ENCODE measurements around the gene PKLR. TPM values are rescaled to one million over a fixed set of nuclear protein-coding genes. Genes with fewer than 3 reads are reported as not detected.

PKLR gene
- under 1 TPM; 0.25 to 0.87 TPM for total RNA-seq
- polyA plus RNA-seq (ENCODE audit: insufficient read depth, low read depth, low replicate concordance): 2.0 TPM
- long read RNA-seq, donor 1, partial matches to known transcripts: 1,294 of 1,833 reads
- long read RNA-seq, donor 1, other reads (novel, unspliced or antisense): 539 of 1,833 reads
- long read RNA-seq, donor 2, partial matches to known transcripts: 1,116 of 1,241 reads
- long read RNA-seq, donor 2, other reads (novel, unspliced or antisense): 125 of 1,241 reads

- TF ChIP-seq, protein P1, sequence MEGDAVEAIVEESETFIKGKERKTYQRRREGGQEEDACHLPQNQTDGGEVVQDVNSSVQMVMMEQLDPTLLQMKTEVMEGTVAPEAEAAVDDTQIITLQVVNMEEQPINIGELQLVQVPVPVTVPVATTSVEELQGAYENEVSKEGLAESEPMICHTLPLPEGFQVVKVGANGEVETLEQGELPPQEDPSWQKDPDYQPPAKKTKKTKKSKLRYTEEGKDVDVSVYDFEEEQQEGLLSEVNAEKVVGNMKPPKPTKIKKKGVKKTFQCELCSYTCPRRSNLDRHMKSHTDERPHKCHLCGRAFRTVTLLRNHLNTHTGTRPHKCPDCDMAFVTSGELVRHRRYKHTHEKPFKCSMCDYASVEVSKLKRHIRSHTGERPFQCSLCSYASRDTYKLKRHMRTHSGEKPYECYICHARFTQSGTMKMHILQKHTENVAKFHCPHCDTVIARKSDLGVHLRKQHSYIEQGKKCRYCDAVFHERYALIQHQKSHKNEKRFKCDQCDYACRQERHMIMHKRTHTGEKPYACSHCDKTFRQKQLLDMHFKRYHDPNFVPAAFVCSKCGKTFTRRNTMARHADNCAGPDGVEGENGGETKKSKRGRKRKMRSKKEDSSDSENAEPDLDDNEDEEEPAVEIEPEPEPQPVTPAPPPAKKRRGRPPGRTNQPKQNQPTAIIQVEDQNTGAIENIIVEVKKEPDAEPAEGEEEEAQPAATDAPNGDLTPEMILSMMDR (IDR thresholded peaks at IDR 0.05): no peak
- no peak for TF ChIP-seq POLR2A (IDR thresholded peaks at IDR 0.05)
- no peaks in the 10 kb centered on the region for H3K4me1 ChIP-seq
- no peak for DNase-seq
- no peaks in the 10 kb centered on the region for H3K27me3 ChIP-seq
- no peaks in the 10 kb centered on the region for H3K9me3 ChIP-seq
- no peak within 1 kb of the TSS for H3K27ac ChIP-seq
- no peak within 1 kb of the TSS for H3K4me3 ChIP-seq
- no peaks in the 10 kb centered on the region for H3K36me3 ChIP-seq (ENCODE audit: low read depth, missing control alignments)
- whole genome bisulfite sequencing, 2 donors: 82 to 83% methylated on average over 5 of the region's 5 CpGs
- intact Hi-C loops (cut with DNase I; ENCODE audit: low total_unique reads): no loop called here
Observed at GRCh38 chr1:155301342-155301841, at the start of gene PKLR. Gene PKLR, minus strand, starts transcription at chr1:155301438. Its CDS starts 43 bp downstream, at chr1:155301395.

DNA sequence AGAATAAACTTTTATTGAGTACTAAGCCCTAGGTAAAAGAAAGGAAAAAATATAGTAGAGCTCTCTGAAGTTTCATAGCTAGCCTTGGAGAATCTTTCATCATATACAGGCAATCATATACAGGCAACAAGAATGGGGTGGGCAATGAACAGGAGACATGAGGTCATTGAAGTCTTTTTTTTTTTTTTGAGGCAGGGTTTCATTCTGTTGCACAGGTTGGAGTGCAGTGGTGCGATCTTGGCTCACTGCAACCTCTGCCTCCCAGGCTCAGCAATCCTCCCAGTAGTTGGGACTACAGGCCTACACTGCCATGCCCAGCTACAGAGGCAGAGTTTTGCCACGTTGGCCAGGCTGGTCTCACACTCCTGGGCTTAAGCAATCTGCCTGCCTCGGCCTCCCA, 41.6 kb upstream of the PKLR start:
- H3K27me3 ChIP-seq: no peaks in the 10 kb centered on the region
- intact Hi-C loops (cut with DNase I; ENCODE audit: low total_unique reads): no loop called here

DNA sequence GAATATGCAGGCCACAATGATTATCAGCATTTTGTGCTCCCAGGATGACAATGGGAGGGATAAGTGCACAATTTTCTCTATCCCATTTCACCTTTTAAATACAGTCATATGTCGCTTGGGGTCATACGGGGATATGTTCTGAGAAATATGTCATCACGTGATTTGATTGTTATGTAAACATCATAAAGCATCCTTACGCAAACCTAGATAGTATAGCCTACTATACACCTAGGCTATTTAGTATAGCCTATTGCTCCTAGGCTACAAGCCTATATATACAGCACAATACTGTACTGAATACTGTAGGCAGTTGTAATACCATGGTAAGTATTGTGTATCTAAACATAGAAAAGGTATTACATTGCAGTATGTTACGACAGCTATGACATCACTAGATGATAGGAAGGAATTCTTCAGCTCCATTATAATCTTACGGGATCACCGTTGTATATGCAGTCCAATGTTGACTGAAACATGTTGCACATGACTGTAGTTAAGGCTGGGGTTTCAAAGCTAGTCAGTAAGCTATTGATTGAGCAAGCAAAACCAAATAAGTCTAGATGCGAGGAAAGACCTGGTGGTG, 38.4 kb upstream of the PKLR start:
- no peaks in the 10 kb centered on the region for H3K4me1 ChIP-seq
- 89 to 95% methylated on average over 8 of the region's 8 CpGs for WGBS, 2 donors
- no peak overlapping the region for H3K4me3 ChIP-seq
- H3K27me3 ChIP-seq: no peaks in the 10 kb centered on the region
- no peaks in the 10 kb centered on the region for H3K9me3 ChIP-seq
- no peak for DNase-seq
- no peak for TF ChIP-seq POLR2A (IDR thresholded peaks at IDR 0.05)
- TF ChIP-seq, protein P1 (IDR thresholded peaks at IDR 0.05): no peak
- H3K27ac ChIP-seq: no peak overlapping the region
- H3K36me3 ChIP-seq (ENCODE audit: low read depth, missing control alignments): no peaks in the 10 kb centered on the region
- intact Hi-C loops (cut with DNase I; ENCODE audit: low total_unique reads): no loop called here

More for the DNA sequence above, 41.6 kb upstream of the PKLR start:
- no peak overlapping the region for H3K27ac ChIP-seq
- H3K4me3 ChIP-seq: no peak overlapping the region
- H3K36me3 ChIP-seq (ENCODE audit: low read depth, missing control alignments): no peaks in the 10 kb centered on the region
- H3K9me3 ChIP-seq: no peaks in the 10 kb centered on the region
- DNase-seq: no peak
- 83 to 93% methylated on average over 3 of the region's 3 CpGs for WGBS, 2 donors
- H3K4me1 ChIP-seq: no peaks in the 10 kb centered on the region
- TF ChIP-seq, protein P1 (IDR thresholded peaks at IDR 0.05): no peak
- TF ChIP-seq POLR2A (IDR thresholded peaks at IDR 0.05): no peak

DNA sequence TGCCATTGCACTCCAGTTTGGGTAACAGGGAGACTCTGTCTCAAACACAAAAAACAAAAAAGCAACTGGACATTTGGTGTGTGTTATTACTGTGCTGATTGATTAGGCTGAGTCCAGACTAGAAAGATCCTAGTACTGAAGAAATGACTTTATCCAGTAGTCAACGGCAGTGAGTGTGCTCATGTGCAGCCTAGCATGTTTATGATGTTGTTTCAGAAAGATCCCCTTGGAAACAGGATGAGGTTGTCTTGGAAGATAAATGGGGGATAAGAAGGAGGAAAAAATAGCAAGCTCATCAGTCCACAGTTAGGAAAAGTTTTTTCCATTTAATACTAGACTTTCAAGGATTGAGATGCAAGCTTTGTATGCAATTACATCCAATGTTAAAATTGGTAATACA, 33.7 kb upstream of the PKLR start:
- H3K9me3 ChIP-seq: no peaks in the 10 kb centered on the region
- no peak for TF ChIP-seq POLR2A (IDR thresholded peaks at IDR 0.05)
- TF ChIP-seq, protein P1 (IDR thresholded peaks at IDR 0.05): no peak
- no peak overlapping the region for H3K4me3 ChIP-seq
- no peak for DNase-seq
- H3K27me3 ChIP-seq: no peaks in the 10 kb centered on the region
- H3K4me1 ChIP-seq: no peaks in the 10 kb centered on the region
- 55 to 60% methylated on average over 1 of the region's 1 CpG for WGBS, 2 donors
- no peaks in the 10 kb centered on the region for H3K36me3 ChIP-seq (ENCODE audit: low read depth, missing control alignments)
- H3K27ac ChIP-seq: no peak overlapping the region
- intact Hi-C loops (cut with DNase I; ENCODE audit: low total_unique reads): no loop called here

Data from testis (tissue), 5 donors.